Vagina (tissue), 2 donors: ENCODE measurements around the gene AACS. TPM values are rescaled to one million over a fixed set of nuclear protein-coding genes. Genes with fewer than 3 reads are reported as not detected.

Experiments used
- DNase-seq, 2 donors: peaks; one replicate each; pipeline ENCODE4 v3.0.0-alpha.2; 2017; ENCODE audit errors: extremely low spot score in 2 of 2
- H3K27ac ChIP-seq: fragments of 200-600 bp; sonication (generic); one replicate; pipeline ENCODE4 v1.5.1; 2019
- H3K27me3 ChIP-seq: fragments of 200-600 bp; sonication (generic); one replicate; pipeline ENCODE4 v1.5.1; 2019
- H3K36me3 ChIP-seq, 2 donors: fragments of 200-600 bp; sonication (generic); one replicate each; pipeline ENCODE4 v1.5.1; 2017 to 2019
- H3K4me1 ChIP-seq: fragments of 200-600 bp; sonication (generic); one replicate; pipeline ENCODE4 v1.5.1; 2019
- H3K4me3 ChIP-seq, 2 donors: fragments of 200-600 bp; sonication (generic); 1 replicate in 1 of 2; 2 replicates in 1 of 2; pipeline ENCODE4 v1.5.1; 2016 to 2019
- H3K9me3 ChIP-seq: fragments of 200-600 bp; sonication (generic); one replicate; pipeline ENCODE4 v1.5.1; 2019
- CTCF ChIP-seq, 3 experiments: fragments of 450-650 bp in 2 of 3; fragments of 200-600 bp in 1 of 3; sonication (generic) in 1 of 3; IDR thresholded peaks; one replicate each; pipeline ENCODE4 v1.5.1; 2017 to 2019; ENCODE audit warnings: antibody characterized with exemption in 3 of 3, mild to moderate bottlenecking in 2 of 3, moderate library complexity in 2 of 3
- POLR2A ChIP-seq, 2 donors: fragments of 450-650 bp; IDR thresholded peaks; one replicate each; pipeline ENCODE4 v1.6.1; 2017; ENCODE audit warnings: antibody characterized with exemption in 2 of 2, mild to moderate bottlenecking in 2 of 2, moderate library complexity in 2 of 2
- POLR2AphosphoS5 ChIP-seq, 2 donors: sonication (generic); formaldehyde crosslinking; IDR thresholded peaks; one replicate each; pipeline ENCODE4 v1.9.0; 2017; ENCODE audit warnings: antibody characterized with exemption in 2 of 2, mild to moderate bottlenecking in 2 of 2, low read depth in 1 of 2; ENCODE audit not compliant: insufficient read depth in 1 of 2
- intact Hi-C: fragments of 100-400 bp; cut with DNase I; formaldehyde crosslinking; loops from one replicate; pipeline ENCODE4 v1.15.1; 2023
- small RNA-seq: library from RNA; depleted of rRNA; stranded (forward); fragments of <200 nt; gene quantifications from one replicate; pipeline ENCODE3, GENCODE V24; 2016
- total RNA-seq: library from RNA; depleted of rRNA; stranded (reverse); fragments of >200 nt; gene quantifications from one replicate; pipeline ENCODE4 v1.2.3, GENCODE V29; 2016

AACS gene
- total RNA-seq, 1 donor from 2014 or later: 22.3 TPM

- peaks cover 14% of the 10 kb centered on the region for H3K27me3 ChIP-seq
- TF ChIP-seq POLR2A (IDR thresholded peaks at IDR 0.05) (no peak), POLR2AphosphoS5 (IDR thresholded peaks at IDR 0.05; ENCODE audit: insufficient read depth in 1 of 2, low read depth in 1 of 2) (no peak), CTCF (IDR thresholded peaks at IDR 0.05) (no peak)
- no peak for DNase-seq
These were observed 124.3 kb downstream of the AACS start for GRCh38 chr12:125189502-125189901.

GRCh38 chr12:125191361-125192087 lies 126.3 kb downstream of the AACS start:
- TF ChIP-seq POLR2AphosphoS5 (IDR thresholded peaks at IDR 0.05; ENCODE audit: insufficient read depth in 1 of 2, low read depth in 1 of 2) (no peak), CTCF (IDR thresholded peaks at IDR 0.05) (no peak), POLR2A (IDR thresholded peaks at IDR 0.05) (no peak)
- H3K27me3 ChIP-seq: peaks cover 14% of the 10 kb centered on the region

More at GRCh38 chr12:125189502-125189901, 124.3 kb downstream of the AACS start:
- Histone ChIP-seq H3K9me3 (no peaks in the 10 kb centered on the region), H3K27ac (no peak overlapping the region), H3K4me3 (no peak overlapping the region), H3K4me1 (peaks cover 32% of the 10 kb centered on the region), H3K36me3 (no peaks in the 10 kb centered on the region)
- intact Hi-C loops: no loop called here

GRCh38 chr12:125192690-125193221 lies 127.5 kb downstream of the AACS start:
- H3K36me3 ChIP-seq: no peaks in the 10 kb centered on the region
- intact Hi-C loops: no loop called here
- H3K27me3 ChIP-seq: peaks cover 10% of the 10 kb centered on the region
- no peak overlapping the region for H3K4me3 ChIP-seq
- H3K27ac ChIP-seq: no peak overlapping the region
- no peak for DNase-seq
- TF ChIP-seq CTCF (IDR thresholded peaks at IDR 0.05) (no peak), POLR2A (IDR thresholded peaks at IDR 0.05) (no peak), POLR2AphosphoS5 (IDR thresholded peaks at IDR 0.05; ENCODE audit: insufficient read depth in 1 of 2, low read depth in 1 of 2) (no peak)
- H3K9me3 ChIP-seq: no peaks in the 10 kb centered on the region
- H3K4me1 ChIP-seq: peaks cover 10% of the 10 kb centered on the region

More at GRCh38 chr12:125191361-125192087, 126.3 kb downstream of the AACS start:
- no peak for DNase-seq
- H3K9me3 ChIP-seq: no peaks in the 10 kb centered on the region
- H3K27ac ChIP-seq: no peak overlapping the region
- H3K4me1 ChIP-seq: peaks cover 21% of the 10 kb centered on the region
- no peak overlapping the region for H3K4me3 ChIP-seq
- no peaks in the 10 kb centered on the region for H3K36me3 ChIP-seq
- intact Hi-C loops: no loop called here

Small RNAs within 50 kb of the gene (small RNA-seq; reads per million reads assigned to genes)
- gene AC122688.1: not detected

Other genes with a start within 250 kb of the AACS start
- 20.6 TPM for gene SCARB1, start 201.6 kb upstream of the AACS start, total RNA-seq
- 2,671 TPM for gene UBC, start 150.8 kb upstream of the AACS start, total RNA-seq
- gene DHX37, start 76.3 kb upstream of the AACS start, total RNA-seq: 11.3 TPM
- 4.4 TPM for gene BRI3BP, start 71.8 kb upstream of the AACS start, total RNA-seq
- gene TMEM132B, start 121.0 kb downstream of the AACS start, total RNA-seq: 3.2 TPM